HEK293T (cell line): Measurements from ENCODE around the gene SERPINA3.

Experiments
- CTCF ChIA-PET: fragments of 350-600 bp; formaldehyde crosslinking; extraction: SDS; loops from one replicate; lab custom pipeline; 2021; ENCODE audit warnings: antibody characterized with exemption, inconsistent platforms; lab: Yijun Ruan, JAX
- POLR2A ChIA-PET: fragments of 350-600 bp; formaldehyde crosslinking; extraction: SDS; loops from one replicate; lab custom pipeline; 2020; ENCODE audit warnings: antibody characterized with exemption, inconsistent platforms; lab: Yijun Ruan, JAX
- DNase-seq: peaks from one replicate; pipeline ENCODE4 v3.0.0; 2012; ENCODE audit warnings: mixed read lengths; ENCODE audit errors: extremely low spot score
- ARNT ChIP-seq: fragments of 450-650 bp; IDR thresholded peaks from 2 replicates; pipeline ENCODE4 v1.6.1; 2017; ENCODE audit warnings: mild to moderate bottlenecking
- BHLHE40 ChIP-seq: fragments of 450-650 bp; IDR thresholded peaks from 2 replicates; pipeline ENCODE4 v1.6.1; 2016; ENCODE audit warnings: mild to moderate bottlenecking, moderate library complexity, borderline replicate concordance
- CTBP1 ChIP-seq: fragments of 450-650 bp; IDR thresholded peaks from 2 replicates; pipeline ENCODE4 v1.6.1; 2016; ENCODE audit warnings: borderline replicate concordance
- ELF4 ChIP-seq: fragments of 450-650 bp; IDR thresholded peaks from 2 replicates; pipeline ENCODE4 v1.6.1; 2017; ENCODE audit warnings: antibody characterized with exemption
- FOXA1 ChIP-seq: fragments of 450-650 bp; IDR thresholded peaks from 2 replicates; pipeline ENCODE4 v1.6.1; 2016; ENCODE audit warnings: mild to moderate bottlenecking
- FOXK2 ChIP-seq: fragments of 450-650 bp; IDR thresholded peaks from 2 replicates; pipeline ENCODE4 v1.6.1; 2016; ENCODE audit warnings: mild to moderate bottlenecking
- FOXM1 ChIP-seq: fragments of 450-650 bp; IDR thresholded peaks from 2 replicates; pipeline ENCODE4 v1.6.1; 2017; ENCODE audit warnings: mild to moderate bottlenecking, borderline replicate concordance
- HDGF ChIP-seq: fragments of 450-650 bp; IDR thresholded peaks from 2 replicates; pipeline ENCODE4 v1.6.1; 2017; ENCODE audit warnings: antibody characterized with exemption, borderline replicate concordance
- L3MBTL2 ChIP-seq: fragments of 450-650 bp; conservative IDR thresholded peaks from 2 replicates; pipeline ENCODE4 v1.6.1; 2016; ENCODE audit warnings: mild to moderate bottlenecking
- LEF1 ChIP-seq: fragments of 450-650 bp; IDR thresholded peaks from 2 replicates; pipeline ENCODE4 v1.6.1; 2017; ENCODE audit warnings: mild to moderate bottlenecking, borderline replicate concordance
- NFRKB ChIP-seq: fragments of 450-650 bp; IDR thresholded peaks from 2 replicates; pipeline ENCODE4 v1.6.1; 2016; ENCODE audit warnings: mild to moderate bottlenecking, moderate library complexity
- SP1 ChIP-seq: fragments of 450-650 bp; IDR thresholded peaks from 2 replicates; pipeline ENCODE4 v1.6.1; 2017
- SUZ12 ChIP-seq: fragments of 450-650 bp; IDR thresholded peaks from 2 replicates; pipeline ENCODE4 v1.6.1; 2016; ENCODE audit warnings: mild to moderate bottlenecking
- TARDBP ChIP-seq: fragments of 450-650 bp; IDR thresholded peaks from 2 replicates; pipeline ENCODE4 v1.6.1; 2016
- ZNF384 ChIP-seq: fragments of 450-650 bp; IDR thresholded peaks from 2 replicates; pipeline ENCODE4 v1.6.1; 2016
- TF ChIP-seq, protein P1 (sequence below): fragments of 450-650 bp; IDR thresholded peaks from 2 replicates; pipeline ENCODE4 v1.6.1; 2016

Gene SERPINA3

DNA sequence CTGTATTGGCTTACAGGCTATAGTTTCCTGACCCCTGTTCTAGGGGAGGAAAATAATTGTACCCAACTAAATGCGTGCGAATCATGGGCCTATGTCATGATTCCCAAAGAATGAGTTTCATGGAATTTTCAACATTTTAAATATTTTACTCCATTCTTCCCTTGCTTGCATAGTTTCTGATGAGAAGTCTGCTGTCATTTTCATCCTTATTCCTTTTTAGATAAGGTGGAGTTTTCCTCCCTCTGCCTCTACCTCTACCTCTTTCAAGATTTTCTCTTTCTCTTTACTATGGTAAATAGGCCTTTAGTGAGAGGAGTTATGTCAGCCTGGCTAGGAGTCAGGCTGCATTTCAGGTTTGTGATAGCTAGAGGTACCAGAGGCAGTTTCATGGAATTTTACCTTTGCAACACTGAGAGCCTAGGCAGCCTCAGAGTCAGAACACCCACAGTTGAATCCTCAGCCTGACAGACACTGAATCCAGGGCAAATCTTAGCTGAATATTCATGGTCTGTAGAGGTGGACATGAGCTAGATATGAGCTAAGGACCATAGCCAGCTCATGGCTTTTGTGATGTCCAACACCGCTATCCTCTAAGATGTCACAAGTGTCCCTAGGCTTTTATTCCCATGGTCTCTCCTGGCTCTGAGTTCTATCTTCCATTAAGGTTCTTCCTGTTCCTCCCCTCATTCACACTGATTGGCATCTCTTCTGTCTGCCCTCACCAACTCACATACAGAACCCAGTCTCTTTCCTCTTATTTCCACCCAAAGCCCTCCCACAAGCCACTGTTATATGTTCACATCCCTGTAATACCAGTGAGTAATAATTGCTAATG is 6.0 kb downstream of the SERPINA3 start:
- CTCF ChIA-PET: no interaction called here
- DNase-seq: no peak
- TF ChIP-seq HDGF: no peak
- TF ChIP-seq NFRKB: no peak
- no peak for TF ChIP-seq ELF4
- no peak for TF ChIP-seq CTBP1
- TF ChIP-seq SUZ12: no peak
- TF ChIP-seq BHLHE40: no peak
- TF ChIP-seq ARNT: no peak
- TF ChIP-seq TARDBP: no peak
- no peak for TF ChIP-seq LEF1
- POLR2A ChIA-PET: no interaction called here

DNA sequence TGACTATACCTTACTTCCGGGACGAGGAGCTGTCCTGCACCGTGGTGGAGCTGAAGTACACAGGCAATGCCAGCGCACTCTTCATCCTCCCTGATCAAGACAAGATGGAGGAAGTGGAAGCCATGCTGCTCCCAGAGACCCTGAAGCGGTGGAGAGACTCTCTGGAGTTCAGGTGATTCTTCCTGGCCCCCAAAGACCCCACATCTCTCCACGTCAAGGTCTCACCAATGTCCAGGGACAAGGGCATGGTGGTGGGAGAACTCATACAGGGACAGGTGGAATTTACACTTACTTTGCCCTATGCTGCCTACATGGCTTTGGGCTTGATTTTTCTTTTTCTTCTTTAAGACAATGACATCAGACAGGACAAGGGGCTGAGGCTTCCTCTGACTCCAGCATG is 7.1 kb downstream of the SERPINA3 start:
- ChIA-PET CTCF (no interaction called here), POLR2A (no interaction called here)
- no peak for TF ChIP-seq FOXK2
- TF ChIP-seq SP1: no peak
- no peak for TF ChIP-seq TARDBP
- no peak for TF ChIP-seq LEF1
- TF ChIP-seq CTBP1: no peak
- no peak for TF ChIP-seq ZNF384
- TF ChIP-seq, protein P1, sequence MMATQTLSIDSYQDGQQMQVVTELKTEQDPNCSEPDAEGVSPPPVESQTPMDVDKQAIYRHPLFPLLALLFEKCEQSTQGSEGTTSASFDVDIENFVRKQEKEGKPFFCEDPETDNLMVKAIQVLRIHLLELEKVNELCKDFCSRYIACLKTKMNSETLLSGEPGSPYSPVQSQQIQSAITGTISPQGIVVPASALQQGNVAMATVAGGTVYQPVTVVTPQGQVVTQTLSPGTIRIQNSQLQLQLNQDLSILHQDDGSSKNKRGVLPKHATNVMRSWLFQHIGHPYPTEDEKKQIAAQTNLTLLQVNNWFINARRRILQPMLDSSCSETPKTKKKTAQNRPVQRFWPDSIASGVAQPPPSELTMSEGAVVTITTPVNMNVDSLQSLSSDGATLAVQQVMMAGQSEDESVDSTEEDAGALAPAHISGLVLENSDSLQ: no peak
- no peak for TF ChIP-seq BHLHE40
- TF ChIP-seq SUZ12: no peak
- TF ChIP-seq ARNT: no peak
- TF ChIP-seq L3MBTL2: no peak
- no peak for TF ChIP-seq HDGF
- TF ChIP-seq ELF4: no peak
- TF ChIP-seq NFRKB: no peak
- no peak for TF ChIP-seq FOXM1
- no peak for TF ChIP-seq FOXA1
- no peak for DNase-seq

DNA sequence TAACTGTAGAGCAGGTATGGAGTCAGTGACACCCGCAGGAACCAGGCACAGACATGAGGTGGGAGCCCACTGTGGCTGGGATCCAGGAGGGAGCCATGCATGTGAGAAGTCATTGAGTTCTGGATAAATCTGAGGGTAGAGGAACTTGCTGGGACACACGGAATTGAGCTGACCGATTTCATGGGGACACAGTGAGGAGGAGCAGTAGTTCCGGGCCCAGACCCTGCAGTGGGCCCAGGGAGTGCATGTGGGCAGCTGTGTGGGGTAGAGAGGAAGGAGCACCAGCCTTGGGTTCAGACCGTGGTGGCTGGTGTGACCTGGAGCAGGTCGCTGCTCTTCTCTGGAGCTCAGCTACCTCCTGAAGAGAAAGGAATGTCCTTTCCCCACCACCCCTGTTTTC is 8.4 kb downstream of the SERPINA3 start:
- CTCF ChIA-PET: no interaction called here
- POLR2A ChIA-PET: no interaction called here
- DNase-seq: no peak
- TF ChIP-seq L3MBTL2 (no peak), ARNT (no peak), BHLHE40 (no peak), NFRKB (no peak), ZNF384 (no peak), TARDBP (no peak), CTBP1 (no peak), LEF1 (no peak), FOXA1 (no peak), FOXK2 (no peak), ELF4 (no peak), SP1 (no peak), SUZ12 (no peak), HDGF (no peak), FOXM1 (no peak)
- TF ChIP-seq, protein P1: no peak

DNA sequence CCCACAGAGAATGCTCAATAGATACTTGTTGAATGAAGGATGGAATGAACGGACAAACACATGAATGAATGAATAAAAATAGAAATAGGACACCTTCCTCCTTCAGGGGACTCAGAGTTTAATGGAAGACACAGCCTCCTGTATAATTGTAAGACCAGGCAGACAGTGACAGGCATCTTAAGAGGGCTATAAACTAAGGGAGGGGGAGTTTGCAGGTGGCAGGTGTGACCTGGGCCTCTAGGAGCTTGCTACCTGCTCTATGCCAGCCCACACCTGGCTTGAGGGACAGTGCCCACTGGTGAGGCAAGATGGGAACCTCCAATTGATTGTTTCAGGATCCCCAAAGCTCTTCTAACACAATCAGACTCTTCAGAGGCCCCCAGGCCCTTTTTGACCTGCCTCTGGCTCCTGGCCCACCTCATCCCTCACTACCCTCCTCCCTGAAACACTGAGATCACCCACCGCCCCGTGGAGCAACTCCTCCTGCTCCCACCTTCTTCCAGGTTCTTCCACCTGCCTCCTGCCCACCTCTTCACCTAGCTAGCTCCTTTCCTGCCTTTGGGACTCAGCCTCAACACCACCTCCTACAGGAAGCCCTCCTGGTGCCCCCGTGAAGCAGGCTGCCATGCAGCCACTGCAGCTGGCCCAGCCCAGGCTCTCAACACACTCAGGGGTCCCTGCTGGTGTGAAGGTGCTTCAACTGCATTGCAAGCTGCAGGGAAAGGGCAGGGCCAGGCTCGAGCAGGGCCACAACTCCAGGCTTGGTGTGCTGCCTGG is 9.4 kb downstream of the SERPINA3 start:
- DNase-seq: no peak
- ChIA-PET POLR2A (no interaction called here), CTCF (no interaction called here)

More for the DNA sequence above, 9.4 kb downstream of the SERPINA3 start:
- no peak for TF ChIP-seq LEF1
- no peak for TF ChIP-seq FOXA1
- TF ChIP-seq SUZ12: no peak
- TF ChIP-seq TARDBP: no peak
- TF ChIP-seq SP1: no peak
- TF ChIP-seq, protein P1: no peak
- TF ChIP-seq L3MBTL2: no peak
- no peak for TF ChIP-seq FOXM1
- TF ChIP-seq FOXK2: no peak
